Stimulated activated CD4-positive, alpha-beta T cell treated with anti-CD3 and anti-CD28 coated beads, Interleukin-4, amount 100 ng/mL, for 1 hour (primary cell): ENCODE data around the gene OCIAD2.
"Not testable (repeated sequence)": the region's sequence is repeated elsewhere in the genome, so short reads cannot be mapped to it uniquely, and the experiment has no call there.

Experiments used
- DNase-seq: peaks from one replicate; pipeline ENCODE4 v3.0.0-alpha.2; 2020

Gene OCIAD2

DNA sequence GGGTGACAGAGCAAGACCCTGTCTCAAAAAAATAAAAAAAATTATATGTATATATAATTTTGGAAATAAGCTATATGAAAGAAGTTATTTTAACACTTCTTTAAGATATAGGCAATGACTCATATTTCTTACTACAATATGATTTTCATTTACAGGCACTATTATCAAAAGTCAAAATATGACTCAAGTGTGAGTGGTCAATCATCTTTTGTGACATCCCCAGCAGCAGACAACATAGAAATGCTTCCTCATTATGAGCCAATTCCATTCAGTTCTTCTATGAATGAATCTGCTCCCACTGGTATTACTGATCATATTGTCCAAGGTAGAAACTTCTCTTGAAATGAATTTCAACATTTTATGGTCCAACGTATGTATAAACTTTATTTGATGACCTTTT, 54.9 kb downstream of the OCIAD2 start:
- no peak for DNase-seq

DNA sequence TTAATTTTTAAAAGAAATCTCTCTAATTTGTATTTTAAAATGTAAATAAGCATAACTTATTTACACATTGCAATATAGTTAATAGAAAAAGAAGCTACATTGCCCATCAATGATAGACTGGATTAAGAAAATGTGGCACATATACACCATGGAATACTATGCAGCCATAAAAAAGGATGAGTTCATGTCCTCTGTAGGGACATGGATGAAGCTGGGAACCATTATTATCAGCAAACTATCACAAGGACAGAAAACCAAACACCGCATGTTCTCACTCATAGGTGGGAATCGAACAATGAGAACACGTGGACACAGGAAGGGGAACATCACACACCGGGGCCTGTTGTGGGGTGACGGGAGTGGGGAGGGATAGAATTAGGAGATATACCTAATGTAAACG, 57.8 kb downstream of the OCIAD2 start:
- not testable (repeated sequence) for DNase-seq

DNA sequence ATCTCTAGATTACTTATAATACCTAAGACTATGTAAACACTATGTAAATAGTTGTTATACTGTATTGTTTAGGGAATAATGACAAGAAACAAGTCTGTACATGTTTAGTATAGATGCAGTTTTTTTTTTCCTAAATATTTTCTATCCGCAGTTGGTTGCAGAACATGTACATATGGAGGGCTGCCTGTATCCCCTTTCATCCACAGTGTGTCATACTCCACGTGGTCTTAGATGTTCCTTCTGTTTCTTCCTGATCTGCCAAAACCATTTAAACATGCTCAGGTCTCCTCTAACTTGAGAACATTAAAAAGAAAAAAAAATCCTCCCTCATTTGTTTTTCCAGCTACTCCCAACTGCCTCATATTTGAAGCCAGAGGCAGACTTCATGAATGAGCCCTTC, 61.7 kb downstream of the OCIAD2 start:
- no peak for DNase-seq

DNA sequence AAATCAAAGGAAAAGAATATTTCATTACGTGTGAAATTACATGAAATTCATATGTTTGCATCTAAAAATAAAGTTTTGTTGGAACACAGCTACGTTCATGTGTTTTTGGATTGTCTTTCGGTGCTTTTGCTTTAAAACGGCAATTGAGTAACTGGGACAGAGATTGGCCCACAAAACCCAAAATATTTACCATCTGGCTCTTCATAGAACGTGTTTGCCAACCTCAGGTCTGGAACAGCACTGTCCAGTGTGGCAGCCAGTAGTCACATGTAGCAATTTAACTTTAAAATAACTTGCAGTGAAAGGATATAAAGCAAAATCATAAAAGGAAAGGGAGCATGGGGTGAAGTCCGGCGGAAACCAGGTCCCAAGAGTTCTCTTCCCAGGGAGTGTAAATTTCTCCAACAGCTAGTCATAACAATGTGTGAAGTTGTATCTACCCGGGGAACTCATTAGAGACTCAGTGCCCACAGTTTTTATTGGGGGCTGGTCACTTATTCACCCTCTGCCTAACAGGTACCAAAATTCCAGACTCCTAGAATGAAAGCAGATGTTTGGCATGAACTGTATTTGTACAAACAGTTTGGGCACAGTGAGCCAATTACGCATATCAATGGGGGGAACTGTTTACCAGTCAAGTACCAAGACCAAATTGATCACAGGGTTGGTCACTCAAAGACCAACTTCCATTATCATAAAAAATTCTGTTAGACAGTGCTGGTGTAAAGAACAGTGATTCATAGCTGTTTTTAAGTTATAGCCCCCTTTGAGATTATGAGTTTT, 65.3 kb downstream of the OCIAD2 start:
- DNase-seq = no peak

DNA sequence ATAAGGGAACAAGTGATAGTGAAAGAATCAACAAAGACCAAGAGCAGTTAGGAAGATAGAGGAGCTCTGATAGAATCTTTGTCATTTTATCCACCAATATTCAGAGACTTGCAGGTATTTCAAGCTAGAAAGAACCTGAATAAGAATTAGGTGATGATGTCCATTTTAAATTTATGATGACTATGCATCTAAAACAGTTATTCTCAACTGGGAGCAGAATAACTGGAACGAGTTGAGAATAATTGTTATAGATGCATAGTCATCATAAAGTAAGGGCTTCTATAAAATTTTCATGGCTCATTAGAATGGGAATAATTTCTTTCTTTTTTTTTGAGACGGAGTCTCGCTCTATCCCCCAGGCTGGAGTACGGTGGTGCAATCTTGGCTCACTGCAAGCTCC, 69.9 kb downstream of the OCIAD2 start:
- no peak for DNase-seq
